ENCODE measurements around the gene SPARCL1.

The SPARCL1 gene

DNA sequence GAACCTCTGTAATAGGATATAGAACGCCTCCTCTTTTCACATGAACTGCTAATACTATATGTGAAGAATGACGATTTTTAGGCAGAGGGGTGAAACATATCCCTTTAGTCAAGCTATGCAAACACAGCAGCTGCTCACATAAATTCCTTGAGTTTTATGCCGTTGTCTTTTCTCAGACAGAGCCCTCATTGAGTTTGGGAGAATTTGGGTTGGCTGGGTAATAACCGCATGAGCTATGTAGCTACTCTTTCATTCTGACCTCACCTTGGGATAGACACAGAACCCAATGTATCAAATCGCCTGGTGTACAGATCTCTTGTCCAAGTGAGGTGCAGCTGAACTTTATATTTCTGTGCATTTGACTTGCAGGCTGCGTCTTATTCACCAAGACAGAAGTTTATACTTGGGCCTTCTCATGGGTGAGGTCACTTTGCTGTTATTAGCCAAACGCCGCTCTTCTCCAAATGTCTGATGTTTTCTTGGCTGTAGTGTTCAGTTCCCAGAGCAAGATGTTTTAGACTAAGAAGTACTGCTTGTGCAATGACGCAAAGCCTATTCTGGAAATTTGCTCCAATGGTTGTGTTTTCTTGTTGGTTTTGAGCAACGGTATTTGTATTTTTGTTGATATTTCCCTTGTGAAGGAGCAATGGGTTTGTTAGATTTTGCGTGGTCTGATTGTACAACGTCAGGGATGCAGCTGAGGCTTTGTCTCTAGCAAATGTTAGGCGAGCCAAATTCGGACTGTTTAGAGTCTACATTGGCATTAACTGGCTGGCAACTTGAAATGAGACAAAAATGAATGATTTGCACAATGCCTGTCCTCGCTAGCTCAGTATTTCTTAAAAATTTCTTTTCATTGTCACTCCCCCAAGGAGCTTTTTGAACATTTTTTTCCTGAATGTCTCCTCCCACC, 11.2 kb upstream of the SPARCL1 start:
- ATAC-seq, result no peak

DNA sequence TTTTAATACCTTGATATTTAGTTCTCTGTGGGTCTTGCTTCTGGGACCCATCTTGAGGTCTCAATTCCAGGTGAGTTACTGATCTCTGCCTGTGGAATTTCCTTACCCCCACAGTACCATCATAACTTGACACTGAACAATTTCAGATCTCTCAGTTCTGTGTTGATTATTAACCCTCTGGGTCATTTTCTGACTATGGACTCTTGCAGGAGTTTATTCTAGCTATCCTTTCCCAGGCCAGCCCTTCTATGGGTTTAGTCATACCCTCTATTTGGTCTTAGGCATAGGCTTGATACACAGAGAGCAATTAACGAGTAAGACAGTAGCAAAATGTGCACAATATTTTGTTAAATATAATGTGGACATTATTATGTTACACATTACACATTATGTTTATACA, 3.7 kb upstream of the SPARCL1 start:
- no peak for ATAC-seq

DNA sequence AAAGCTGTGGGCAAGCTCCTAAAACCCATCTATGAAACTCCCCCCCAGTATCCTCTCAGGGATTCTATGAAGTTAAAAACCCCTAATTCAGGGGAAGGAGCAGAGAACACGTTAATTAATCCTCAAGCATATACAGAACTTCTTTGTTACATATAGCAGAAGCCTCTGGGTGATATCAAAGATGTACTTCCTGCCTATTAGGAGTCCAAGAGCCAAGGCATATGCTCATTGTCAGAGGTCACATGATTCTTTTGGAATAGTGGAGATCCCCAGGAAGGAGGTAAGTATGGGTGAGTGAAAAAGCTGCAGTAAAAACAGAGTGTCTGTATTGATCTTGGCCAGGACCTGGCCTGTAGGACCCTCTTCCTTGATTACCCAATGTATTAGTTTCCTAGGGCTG, 2.9 kb upstream of the SPARCL1 start:
- ATAC-seq, result no peak

DNA sequence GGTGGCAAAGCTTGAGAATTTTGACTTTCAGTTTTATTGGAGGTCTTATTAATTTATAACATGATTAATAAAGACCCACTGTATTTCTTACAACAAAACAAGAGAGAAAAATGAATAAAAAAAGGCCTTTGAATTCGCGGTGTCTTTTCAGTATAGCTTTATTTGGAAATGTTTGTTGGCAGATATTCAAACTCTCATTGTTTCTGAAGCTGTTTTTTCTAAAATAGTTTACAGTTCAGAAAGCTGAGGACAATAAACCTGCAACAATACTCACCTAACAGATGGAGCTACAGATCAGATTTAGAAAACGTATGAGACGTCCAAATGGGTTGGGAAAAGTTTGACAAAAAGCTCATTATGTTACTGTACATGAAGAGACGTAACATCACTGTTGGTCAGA, 2.4 kb upstream of the SPARCL1 start:
- ATAC-seq, result no peak

DNA sequence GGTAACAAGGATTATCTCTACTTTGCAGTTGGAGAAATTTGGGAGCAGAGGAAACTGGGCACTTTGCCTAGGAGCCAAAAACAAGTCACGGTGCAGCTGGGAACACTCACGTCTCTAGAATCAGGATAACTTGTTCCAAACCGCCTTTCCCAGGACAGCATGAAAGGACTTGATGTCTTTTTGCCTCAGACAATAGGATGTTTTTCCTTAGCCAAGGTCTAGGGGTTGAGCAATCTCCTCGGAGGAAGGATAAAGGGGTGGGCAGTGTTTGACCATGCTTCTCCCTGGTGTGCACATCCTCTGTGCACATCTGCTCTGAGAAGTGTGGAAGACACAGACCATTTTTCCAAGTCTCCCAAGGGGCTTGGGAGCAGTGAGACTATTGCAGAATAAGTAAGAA, 1.7 kb upstream of the SPARCL1 start:
- ATAC-seq, result no peak

- ATAC-seq, result no peak
These were observed 1.1 kb upstream of the SPARCL1 start for GRCh38 chr4:87530229-87530628.

DNA sequence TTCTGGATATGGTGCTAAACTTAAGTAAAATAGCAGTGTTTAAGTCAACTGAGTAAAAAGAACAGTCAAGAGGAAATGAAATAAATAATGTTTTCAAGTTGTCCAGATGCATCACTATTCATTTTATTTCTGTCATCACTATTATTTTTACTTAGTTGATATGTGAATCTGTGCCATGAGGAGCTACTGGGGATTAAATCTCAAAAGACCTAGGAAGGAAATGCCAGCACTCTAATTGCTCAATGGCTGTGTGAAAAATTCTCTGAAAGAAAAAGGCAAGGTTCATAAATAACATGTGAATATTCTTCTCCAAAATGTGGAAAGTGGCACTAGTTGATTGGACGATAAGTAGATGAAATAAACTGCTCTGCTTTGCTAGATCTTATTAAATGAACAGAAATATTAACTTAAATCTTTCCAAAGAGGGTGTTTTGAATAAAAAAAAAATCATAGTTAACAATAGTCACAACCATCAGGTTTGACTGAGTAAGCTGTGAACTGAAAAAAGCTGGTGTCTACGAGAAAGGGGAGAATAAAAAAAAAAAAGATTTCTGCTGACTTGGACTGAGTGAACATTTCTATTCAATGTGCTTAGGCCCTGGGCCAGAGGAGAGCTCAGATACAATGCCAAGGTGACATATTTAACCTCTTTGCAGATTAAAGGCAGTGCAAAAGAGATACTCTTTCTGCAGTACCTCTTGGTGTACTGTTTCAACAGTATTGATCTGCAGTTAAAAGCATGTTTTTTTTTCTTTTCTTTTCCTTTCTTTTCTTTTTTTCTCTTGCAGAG, 1.6 kb downstream of the SPARCL1 start:
- no peak for ATAC-seq

- ATAC-seq, result no peak
These were observed 3.4 kb downstream of the SPARCL1 start for GRCh38 chr4:87525636-87526295.

DNA sequence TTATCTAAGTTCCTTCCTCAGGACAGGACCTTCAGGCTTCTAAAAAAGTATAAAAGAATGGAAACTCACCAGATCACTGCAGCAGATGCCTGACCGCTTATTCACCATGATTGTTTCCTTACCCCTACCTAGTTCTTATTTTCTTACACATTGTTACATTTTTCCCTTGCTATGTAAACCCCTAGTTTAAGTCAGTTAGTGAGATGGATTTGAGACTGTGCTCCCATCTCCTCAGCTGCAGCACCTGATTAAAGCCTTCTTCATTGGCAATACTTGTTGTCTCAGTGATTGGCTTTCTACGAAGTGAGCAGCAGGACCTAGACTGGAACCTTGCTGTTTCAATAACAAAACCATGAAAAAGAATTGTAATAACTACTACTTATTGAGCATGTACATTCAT, 4.7 kb downstream of the SPARCL1 start:
- no peak for ATAC-seq

GRCh38 chr4:87523307-87523706, 5.9 kb downstream of the SPARCL1 start:
- no peak for ATAC-seq

GRCh38 chr4:87521757-87522374, 7.3 kb downstream of the SPARCL1 start:
- ATAC-seq, result peak in 1 of 2 donors; percentile 38

GRCh38 chr4:87521319-87521718, 7.9 kb downstream of the SPARCL1 start:
- ATAC-seq, result no peak

DNA sequence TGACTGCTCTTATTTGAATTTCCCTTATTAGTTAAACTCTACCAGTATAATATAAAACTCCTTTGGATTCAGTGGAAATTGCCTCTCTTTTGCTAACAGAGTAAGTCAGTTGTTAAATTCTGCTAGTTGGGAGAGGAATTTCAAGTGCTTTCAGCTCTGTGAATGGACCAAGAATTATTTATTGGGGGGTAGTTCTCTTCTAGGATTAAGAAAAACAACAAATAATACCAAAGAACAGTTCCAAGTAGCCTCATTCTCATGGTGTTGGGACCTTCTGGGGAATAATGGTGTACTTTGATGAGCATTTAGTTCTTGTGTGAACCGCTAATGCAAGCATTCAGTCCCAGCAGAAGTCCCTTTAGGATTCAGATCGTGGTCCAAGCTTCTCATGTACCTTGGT, 11.6 kb downstream of the SPARCL1 start:
- no peak for ATAC-seq

- no peak for ATAC-seq
These were observed 12.5 kb downstream of the SPARCL1 start for GRCh38 chr4:87516683-87517082.

DNA sequence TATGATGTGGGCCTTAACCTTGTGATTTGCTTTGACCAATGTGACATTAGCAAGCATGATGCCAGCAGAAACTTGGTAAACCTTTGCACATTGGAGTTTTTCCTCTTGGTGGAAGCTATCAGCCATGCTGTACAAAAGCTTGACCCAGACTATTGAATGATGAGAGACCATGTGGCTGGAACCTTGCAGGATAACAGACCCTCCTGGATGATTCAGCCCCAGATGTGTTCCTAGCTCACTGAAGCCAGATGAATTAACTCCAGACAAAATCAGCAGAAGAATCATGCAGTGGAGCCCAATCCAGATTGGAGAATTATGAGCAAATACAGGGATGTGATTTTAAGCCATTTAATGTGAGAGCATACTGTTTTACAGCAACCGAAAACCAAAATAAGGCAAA, 16.8 kb downstream of the SPARCL1 start:
- ATAC-seq, result no peak

GRCh38 chr4:87511500-87511899, 17.7 kb downstream of the SPARCL1 start:
- no peak for ATAC-seq

GRCh38 chr4:87510747-87511146, 18.4 kb downstream of the SPARCL1 start:
- no peak for ATAC-seq

- no peak for ATAC-seq
These were observed 22.0 kb downstream of the SPARCL1 start for GRCh38 chr4:87506974-87507701.

DNA sequence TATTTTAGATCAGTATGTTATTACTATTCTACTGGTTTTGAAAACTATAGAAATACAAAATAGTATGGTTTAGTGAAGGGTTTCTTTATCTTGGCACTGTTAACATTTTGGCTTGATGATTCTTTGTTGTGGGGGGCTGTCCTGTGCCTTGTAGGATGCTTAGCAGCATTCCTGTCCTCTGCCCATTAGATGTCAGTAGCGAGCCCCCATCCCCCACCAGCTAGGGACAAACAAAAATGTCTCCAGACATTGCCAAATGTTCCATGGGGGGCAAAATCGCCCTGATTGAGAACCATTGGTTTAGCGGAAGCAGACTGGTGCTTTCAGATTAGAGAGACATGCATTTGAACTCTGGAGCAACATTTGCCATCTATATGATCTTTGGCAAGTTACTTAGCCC, 23.3 kb downstream of the SPARCL1 start:
- no peak for ATAC-seq

DNA sequence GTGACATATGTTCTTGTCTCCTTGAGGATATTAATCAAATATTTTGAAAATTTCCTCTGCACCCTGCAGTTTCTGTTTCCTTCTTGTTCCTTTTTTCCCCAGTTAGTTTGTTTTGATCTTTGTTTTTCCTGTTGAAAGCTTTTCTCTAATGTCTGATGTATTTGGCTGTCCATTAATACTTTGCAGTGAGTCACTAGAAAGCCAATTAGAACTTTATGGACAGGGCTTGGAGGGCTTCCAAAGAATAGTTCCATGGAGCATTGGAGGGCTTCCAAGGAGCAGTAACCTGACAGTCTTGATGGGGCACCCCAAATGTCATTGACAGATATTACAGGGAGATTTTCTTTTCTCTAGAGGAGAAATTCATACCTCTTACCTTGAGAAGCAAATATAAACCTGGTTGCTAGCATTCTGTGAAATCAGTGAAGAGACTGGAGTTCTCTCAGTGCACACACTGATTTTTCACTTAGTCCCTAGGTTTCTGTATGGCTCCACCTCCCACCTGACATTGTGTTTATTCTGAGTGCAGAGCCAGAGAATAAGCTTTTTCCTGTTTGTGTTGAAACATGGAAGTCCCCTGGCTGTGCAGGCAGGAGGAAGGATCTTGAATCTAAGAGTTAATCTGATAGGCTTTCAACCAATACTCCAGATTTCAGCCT, 26.5 kb downstream of the SPARCL1 start:
- no peak for ATAC-seq

GRCh38 chr4:87500092-87500462, 29.1 kb downstream of the SPARCL1 start:
- peak; percentile 31 to 40 for ATAC-seq
